Measurements from ENCODE around the gene PLEKHF1. TPM values are rescaled to one million over a fixed set of nuclear protein-coding genes. Genes with fewer than 3 reads are reported as not detected.
A peak's percentile ranks its signal among the peaks of the same experiment; 100 is the strongest.

PLEKHF1 gene
- total and polyA plus RNA-seq, 2 of the 13 experiments (the other 11 are each of a cell fraction or from before 2014, with no cell fraction given): 2.9 to 3.8 TPM

GRCh38 chr19:29683009-29683408 is 17.7 kb downstream of the PLEKHF1 start:
- no peak overlapping the region for H2AFZ ChIP-seq (ENCODE audit: low read length)
- H3K4me3 ChIP-seq (replicated peaks in 1 of 3; ENCODE audit: insufficient read depth in 1 of 3, low read depth in 2 of 3, low read length in 3 of 3): no peak overlapping the region
- H3K9ac ChIP-seq (ENCODE audit: insufficient read depth, low read depth, low read length): no peak overlapping the region
- H3K27me3 ChIP-seq (ENCODE audit: control insufficient read depth in 1 of 2, insufficient read depth in 2 of 2, low read length in 2 of 2): peaks cover 5 to 18% of the 10 kb centered on the region in 2 experiments
- BruUV-seq (replicated peaks): no TSS peak
- no peaks in the 10 kb centered on the region for H3K36me3 ChIP-seq (replicated peaks in 1 of 2; ENCODE audit: control insufficient read depth in 1 of 2, insufficient read depth in 2 of 2, low read length in 2 of 2)
- ChIA-PET CTCF (ENCODE audit: low intra/inter-chr PET ratio, low total read pairs) (no interaction called here), POLR2A (no interaction called here)
- H3K4me1 ChIP-seq (ENCODE audit: insufficient read depth, low read length): peaks cover 28% of the 10 kb centered on the region
- in situ Hi-C loops (cut with HindIII; ENCODE audit: extremely low pct_ligation_motif_present, low pct_unique_long_range_greater_than_20kb): no loop called here
- 39% methylated on average over 8 of the region's 10 CpGs for WGBS (ENCODE audit: low lambda C conversion rate)
- no peaks in the 10 kb centered on the region for H3K9me3 ChIP-seq (ENCODE audit: low read length)
- FAIRE-seq (no peak), DNase-seq (ENCODE audit: low spot score) (peak; percentile 15), ATAC-seq (no peak)
- no peak overlapping the region for H3K4me2 ChIP-seq (ENCODE audit: low read depth, low read length)
- TF ChIP-seq ZMYM2 (CRISPR knock-in tag; IDR thresholded peaks at IDR 0.05) (no peak), SP2 (CRISPR knock-in tag; IDR thresholded peaks at IDR 0.05) (no peak), E2F5 (CRISPR knock-in tag; conservative IDR thresholded peaks at IDR 0.05) (no peak), ZNF792 (CRISPR knock-in tag; IDR thresholded peaks at IDR 0.05) (no peak), SP4 (CRISPR knock-in tag; IDR thresholded peaks at IDR 0.05) (no peak), ZNF619 (CRISPR knock-in tag; IDR thresholded peaks at IDR 0.05) (no peak), IKZF4 (CRISPR knock-in tag; IDR thresholded peaks at IDR 0.05; ENCODE audit: borderline replicate concordance, low read depth, not compliant biosample characterization) (no peak), ZNF574 (CRISPR knock-in tag; IDR thresholded peaks at IDR 0.05) (no peak), NFE2L2 (IDR thresholded peaks at IDR 0.05; ENCODE audit: low read length) (no peak), CSRNP2 (CRISPR knock-in tag; conservative IDR thresholded peaks at IDR 0.05; ENCODE audit: low read depth) (no peak), ZNF691 (CRISPR knock-in tag; IDR thresholded peaks at IDR 0.05; ENCODE audit: borderline replicate concordance, low read depth) (no peak), ZNF562 (CRISPR knock-in tag; IDR thresholded peaks at IDR 0.05; ENCODE audit: borderline replicate concordance) (no peak), ZBTB42 (CRISPR knock-in tag; IDR thresholded peaks at IDR 0.05) (no peak), ZNF75D (CRISPR knock-in tag; IDR thresholded peaks at IDR 0.05; ENCODE audit: borderline replicate concordance) (no peak), FOXK1 (CRISPR knock-in tag; IDR thresholded peaks at IDR 0.05; ENCODE audit: borderline replicate concordance, low read depth) (no peak)
- intact Hi-C loops (cut with micrococcal nuclease; ENCODE audit: unreplicated experiment): no loop called here
- H4K20me1 ChIP-seq (ENCODE audit: insufficient read depth, low read length): no peaks in the 10 kb centered on the region
- H3K79me2 ChIP-seq (ENCODE audit: insufficient read depth, low read length): no peaks in the 10 kb centered on the region
- no peak overlapping the region for H3K27ac ChIP-seq (ENCODE audit: extremely low read length, insufficient read depth, low read length)
